T-helper 2 cell treated with Interferon-gamma antibody and Interleukin-4, amounts not matched to agents 100 ng/mL and 5 ng/mL, for 36 hours (primary cell): ENCODE data around the gene ASF1B. TPM values are rescaled to one million over a fixed set of nuclear protein-coding genes. Genes with fewer than 3 reads are reported as not detected.
"Not testable (repeated sequence)": the region's sequence is repeated elsewhere in the genome, so short reads cannot be mapped to it uniquely, and the experiment has no call there.

Experiments
- intact Hi-C: fragments of 100-400 bp; cut with micrococcal nuclease; formaldehyde crosslinking; loops from one replicate; pipeline ENCODE4 v1.15.1; 2023
- total RNA-seq: library from RNA; stranded (reverse); gene quantifications from 2 replicates; pipeline ENCODE4 v1.2.3, GENCODE V29; 2022

Gene ASF1B
- total RNA-seq: 114 and 117 TPM in 2 replicates

- intact Hi-C loops: loop anchor here (1.0 to 5.0 kb wide), 13 partner anchors 13 to 988 kb away; partner anchors contain the start of genes ADGRL1, DDX39A, GIPC1 and PRKACA
These were observed at the start of gene ASF1B for GRCh38 chr19:14136509-14137281. Gene ASF1B (minus strand): TSS chr19:14136589. CDS start chr19:14136456, 133 bp downstream.

DNA sequence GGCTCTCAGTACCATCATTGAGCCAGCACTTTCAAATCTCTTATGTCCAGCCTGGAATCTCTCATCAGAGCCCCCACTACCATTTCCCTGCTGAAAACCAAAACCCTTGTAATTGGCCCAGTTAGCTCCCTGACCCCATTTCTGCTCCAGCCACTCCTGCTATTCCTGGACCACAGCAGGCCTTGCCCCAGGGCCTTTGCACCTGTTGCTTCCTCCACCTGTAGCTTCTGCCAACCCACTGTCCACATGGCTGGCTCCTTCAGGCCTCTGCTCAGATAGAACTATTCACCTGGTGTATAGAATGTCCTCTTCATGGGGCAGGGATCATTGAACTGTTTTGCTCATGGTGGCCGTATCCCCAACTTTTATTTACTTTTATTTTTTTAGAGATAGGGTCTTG, 49.3 kb upstream of the ASF1B start:
- intact Hi-C loops: not testable (repeated sequence)

- intact Hi-C loops: no loop called here
These were observed 48.8 kb upstream of the ASF1B start for GRCh38 chr19:14185158-14185557.

GRCh38 chr19:14183741-14184350, 47.5 kb upstream of the ASF1B start:
- intact Hi-C loops: no loop called here

DNA sequence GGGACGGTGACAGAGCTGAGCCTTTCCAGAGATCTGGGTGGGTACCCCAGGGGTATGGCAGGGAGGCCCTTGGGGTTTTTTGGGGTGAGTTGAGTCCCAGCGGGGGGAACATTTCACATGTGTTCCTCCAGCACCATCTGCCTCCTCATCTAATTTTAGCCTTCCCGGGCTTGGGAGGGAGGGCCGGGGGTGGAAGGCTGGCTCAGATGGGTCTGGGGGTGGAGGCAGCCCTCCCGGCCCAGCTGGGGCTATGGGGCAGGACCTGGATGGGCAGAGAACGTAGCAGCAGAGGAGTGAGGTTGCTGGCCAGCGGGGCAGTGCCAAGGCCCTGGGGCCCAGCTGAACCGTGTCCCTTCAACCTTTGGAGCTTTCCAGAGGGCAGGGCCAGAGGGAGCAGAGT, 46.1 kb upstream of the ASF1B start:
- intact Hi-C loops: no loop called here

DNA sequence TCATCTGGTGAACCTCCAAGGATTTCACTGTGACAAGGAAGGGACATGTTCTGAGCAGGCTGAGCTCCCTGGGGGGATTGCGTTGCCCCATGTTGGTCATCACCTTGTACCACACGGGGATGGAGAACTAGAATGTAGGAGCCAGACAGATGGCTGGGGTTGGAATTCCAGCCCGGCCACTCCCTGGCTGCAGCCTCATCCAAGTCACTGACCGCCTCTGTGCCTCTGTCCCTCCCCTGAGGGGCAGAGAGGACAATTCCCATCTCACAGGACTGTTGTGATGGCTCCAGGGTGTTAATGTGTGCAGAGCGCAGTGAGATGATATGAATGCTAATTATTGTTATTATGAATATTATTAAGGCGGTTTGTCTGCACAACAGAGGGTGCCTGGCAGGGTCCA, 45.5 kb upstream of the ASF1B start:
- intact Hi-C loops: no loop called here

GRCh38 chr19:14181199-14181598, 44.8 kb upstream of the ASF1B start:
- intact Hi-C loops: not testable (repeated sequence)

- intact Hi-C loops: no loop called here
These were observed 41.2 kb upstream of the ASF1B start for GRCh38 chr19:14177496-14178074.

DNA sequence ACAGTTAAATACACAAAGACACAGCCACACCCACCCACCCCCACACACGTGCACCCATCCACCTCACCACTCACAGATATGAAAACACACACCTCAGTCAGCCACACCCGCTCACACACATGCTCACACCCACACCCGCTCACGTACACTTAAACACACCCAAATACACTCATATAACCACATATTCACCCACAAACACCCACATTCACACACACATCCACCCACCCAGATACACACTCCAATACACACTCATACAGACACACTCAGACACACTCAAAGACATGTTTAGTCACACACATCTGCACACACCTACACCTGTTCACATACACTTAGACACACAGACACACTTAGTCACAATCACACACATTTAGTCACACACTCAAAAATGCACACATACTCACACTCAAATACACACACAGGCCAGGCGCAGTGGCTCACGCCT, 39.0 kb upstream of the ASF1B start:
- intact Hi-C loops: no loop called here

DNA sequence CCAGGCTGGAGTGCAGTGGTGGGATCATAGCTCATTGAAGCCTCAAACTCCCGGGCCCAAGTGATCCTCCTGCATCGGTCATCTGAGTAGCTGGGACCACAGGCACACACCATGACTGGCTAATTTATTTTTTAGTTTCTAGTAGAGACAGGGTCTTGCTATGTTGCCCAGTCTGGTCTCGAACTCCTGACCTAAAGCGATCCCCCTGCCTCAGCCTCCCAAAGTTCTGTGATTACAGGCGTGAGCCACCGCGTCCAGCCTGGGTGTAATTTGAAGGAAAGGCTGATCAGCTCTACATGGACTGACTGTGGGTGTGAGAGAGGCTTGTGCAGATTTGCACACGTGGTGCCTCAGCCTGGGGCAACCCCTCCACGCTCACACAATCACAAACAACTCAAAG, 38.5 kb upstream of the ASF1B start:
- intact Hi-C loops: no loop called here

GRCh38 chr19:14168993-14169392, 32.6 kb upstream of the ASF1B start:
- intact Hi-C loops: no loop called here

DNA sequence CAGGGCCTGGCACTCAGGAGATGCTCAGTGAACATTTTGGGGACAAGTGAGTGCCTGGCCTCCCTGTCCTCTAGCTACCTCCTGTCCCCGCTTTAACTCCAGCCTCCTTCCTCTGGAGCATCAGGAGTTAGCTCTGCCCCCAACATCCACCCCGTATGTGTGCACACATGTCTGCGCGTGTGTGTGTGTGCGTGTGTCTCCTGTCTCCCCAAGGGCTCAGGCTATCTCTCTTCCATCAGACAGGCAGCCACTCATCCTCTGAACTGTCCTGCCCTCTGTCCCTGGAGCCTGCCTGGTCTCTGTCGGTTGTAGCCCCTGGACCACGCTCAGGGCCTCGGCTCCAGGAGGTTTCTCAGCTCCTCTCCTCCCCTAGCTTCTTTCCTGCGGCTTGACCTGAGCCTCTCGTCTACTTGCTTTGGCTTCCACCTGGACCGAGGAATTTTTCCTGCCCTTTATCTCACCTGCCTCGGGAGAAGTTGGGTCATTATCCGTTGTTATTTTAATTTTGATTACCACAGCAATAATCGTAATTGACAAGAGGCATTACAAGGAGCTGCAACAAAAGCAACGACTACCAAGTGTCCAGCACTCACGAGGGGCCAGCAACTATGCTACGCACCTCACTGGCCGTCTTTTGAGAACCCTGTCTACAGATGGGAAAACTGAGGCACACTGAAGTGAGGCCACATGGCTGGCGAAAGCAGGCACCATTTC, 32.0 kb upstream of the ASF1B start:
- intact Hi-C loops: no loop called here

- intact Hi-C loops: no loop called here
These were observed 31.3 kb upstream of the ASF1B start for GRCh38 chr19:14167576-14168138.

DNA sequence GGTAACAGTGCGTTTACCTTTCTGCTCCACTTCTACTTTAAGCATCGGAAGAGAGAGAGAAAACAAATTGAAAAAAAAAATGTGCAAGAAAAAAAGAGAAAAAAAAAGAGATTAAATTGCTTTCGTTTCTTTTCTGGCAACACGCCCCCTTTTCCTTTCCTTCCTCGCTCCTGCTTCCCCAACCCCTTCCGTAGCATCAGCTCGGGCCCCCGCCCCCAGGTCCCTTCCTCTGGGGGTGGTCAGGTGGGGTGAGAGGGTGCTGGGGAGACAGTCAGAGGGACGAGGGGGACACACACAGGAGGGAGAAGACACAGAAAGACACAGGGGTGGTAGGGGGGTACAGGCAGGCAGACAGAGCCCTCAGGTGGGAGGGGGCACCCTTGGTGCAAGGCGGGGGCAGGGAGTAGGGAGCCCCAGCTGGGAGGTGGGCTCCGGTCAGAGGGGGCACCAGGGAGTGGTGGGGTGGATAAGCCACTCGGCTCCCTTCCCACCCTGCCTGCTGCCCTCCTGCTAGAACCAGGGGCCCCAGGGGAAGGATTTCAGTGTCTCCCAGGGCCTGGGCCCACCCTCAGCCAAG, 30.7 kb upstream of the ASF1B start:
- intact Hi-C loops: no loop called here

DNA sequence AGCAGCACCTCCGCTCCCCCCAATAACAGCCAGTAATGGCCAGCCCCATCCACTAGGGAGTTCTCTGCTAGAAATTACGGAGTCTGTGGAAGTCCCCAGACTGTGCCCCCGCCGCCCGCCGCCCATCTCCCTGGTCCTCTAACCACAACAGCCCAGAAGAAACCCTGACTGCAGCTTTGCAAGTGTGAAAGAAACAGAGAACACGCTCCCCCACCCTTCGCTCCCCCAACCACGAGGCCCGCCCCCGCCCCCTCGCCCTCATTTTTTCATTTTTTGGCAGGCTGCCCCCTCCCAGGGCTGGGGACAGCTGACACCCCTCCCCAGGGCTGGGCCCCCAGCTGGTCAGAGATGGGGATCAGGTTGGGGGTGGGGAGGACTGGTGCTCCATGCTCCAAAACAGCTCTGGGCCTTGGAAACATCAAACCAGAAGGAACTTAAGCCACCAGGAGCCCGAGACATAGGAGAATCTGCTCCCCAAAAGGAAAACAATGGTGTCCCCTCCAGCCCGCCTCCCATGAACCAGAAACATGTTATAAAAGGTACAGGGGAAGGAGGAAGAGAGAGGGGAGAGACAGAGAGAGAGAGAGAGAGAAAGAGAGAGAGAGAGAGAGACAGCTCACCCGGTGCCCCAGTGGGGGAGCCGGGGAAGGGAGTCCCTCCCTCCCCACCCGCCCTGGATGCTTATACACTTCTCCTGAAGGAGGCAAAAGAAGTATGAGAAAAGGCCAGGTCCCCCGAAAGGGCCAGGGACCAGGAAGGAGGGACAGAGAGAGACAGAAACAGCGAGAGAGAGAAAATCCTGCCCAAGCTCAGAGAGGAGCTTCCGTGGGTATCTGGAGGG, 29.8 kb upstream of the ASF1B start:
- intact Hi-C loops: no loop called here

- intact Hi-C loops: no loop called here
These were observed 28.5 kb upstream of the ASF1B start for GRCh38 chr19:14164724-14165493.

DNA sequence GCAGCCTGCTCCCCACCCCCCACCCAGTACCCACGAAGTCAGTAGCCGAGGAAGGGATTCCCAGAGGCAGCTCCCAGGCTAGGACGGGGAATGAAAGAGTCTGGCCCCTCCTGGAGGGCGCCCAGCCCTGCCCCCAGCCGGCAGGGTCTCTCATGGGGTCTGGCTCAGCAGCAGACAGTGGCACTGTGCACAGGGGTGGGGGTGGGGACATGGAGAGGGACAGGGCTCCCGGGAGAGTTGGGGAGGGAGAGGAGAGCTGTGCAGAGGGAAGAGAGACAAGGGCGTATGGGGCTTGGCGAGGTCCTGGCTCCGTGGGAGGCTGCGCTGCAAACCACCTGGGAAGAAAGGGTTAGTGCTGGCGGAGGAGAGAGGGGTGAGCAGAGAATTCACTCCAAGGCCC, 27.7 kb upstream of the ASF1B start:
- intact Hi-C loops: no loop called here

- intact Hi-C loops: no loop called here
These were observed 26.5 kb upstream of the ASF1B start for GRCh38 chr19:14162871-14163297.

GRCh38 chr19:14161305-14161704, 24.9 kb upstream of the ASF1B start:
- intact Hi-C loops: no loop called here
